WTC11 (cell line): ENCODE data around the gene P4HTM. TPM values are rescaled to one million over a fixed set of nuclear protein-coding genes. Genes with fewer than 3 reads are reported as not detected.

Experiments
- ATAC-seq: fragments of 200-7000 bp; cut with Tn5 transposase; 2 replicates; pipeline ENCODE4 v1.10.0; 2021; ENCODE audit warnings: mild to moderate bottlenecking, moderate library complexity
- CTCF ChIA-PET: fragments of 300-600 bp; sonication (Branson Sonifier 250); formaldehyde crosslinking; loops from one replicate; lab custom pipeline; 2021; ENCODE audit warnings: antibody characterized with exemption; lab: Charles Lee
- POLR2A ChIA-PET: fragments of 350-600 bp; sonication (Branson Sonifier 250); formaldehyde crosslinking; loops from one replicate; lab custom pipeline; 2021; ENCODE audit warnings: antibody characterized with exemption; lab: Charles Lee
- DNase-seq: peaks from one replicate; pipeline ENCODE4 v3.0.0; 2021; ENCODE audit warnings: low spot score
- H3K27ac Mint-ChIP-seq: 2 replicates; pipeline ENCODE4 v1.8.0; 2021; ENCODE audit warnings: mixed read lengths
- H3K27me3 Mint-ChIP-seq: 2 replicates; pipeline ENCODE4 v1.8.0; 2021; ENCODE audit warnings: low read depth, mild to moderate bottlenecking, moderate library complexity, mixed read lengths
- H3K36me3 Mint-ChIP-seq: 2 replicates; pipeline ENCODE4 v1.8.0; 2021; ENCODE audit warnings: mixed read lengths
- H3K4me1 Mint-ChIP-seq: 2 replicates; pipeline ENCODE4 v1.8.0; 2022; ENCODE audit warnings: mixed read lengths
- H3K4me3 Mint-ChIP-seq: 2 replicates; pipeline ENCODE4 v1.8.0; 2021; ENCODE audit warnings: mild to moderate bottlenecking, moderate library complexity, mixed read lengths
- H3K9me3 Mint-ChIP-seq: 2 replicates; pipeline ENCODE4 v1.8.0; 2021; ENCODE audit warnings: mixed read lengths
- AFF4 ChIP-seq: sonication (generic); formaldehyde crosslinking; IDR thresholded peaks from 2 replicates; pipeline ENCODE4 v1.8.1; 2023; ENCODE audit warnings: mild to moderate bottlenecking, missing genetic modification reagents, borderline replicate concordance
- FOXP4 ChIP-seq: sonication (generic); formaldehyde crosslinking; IDR thresholded peaks from 2 replicates; pipeline ENCODE4 v1.8.0; 2022; ENCODE audit warnings: mild to moderate bottlenecking, missing genetic modification reagents
- GTF2I ChIP-seq: fragments of 250-450 bp; sonication (Bioruptor Pico); conservative IDR thresholded peaks from 2 replicates; pipeline ENCODE4 v1.4.0; 2021; ENCODE audit warnings: mild to moderate bottlenecking
- NR2C2 ChIP-seq: sonication (generic); formaldehyde crosslinking; IDR thresholded peaks from 2 replicates; pipeline ENCODE4 v1.8.0; 2022; ENCODE audit warnings: mild to moderate bottlenecking, missing genetic modification reagents
- STAT6 ChIP-seq: sonication (generic); formaldehyde crosslinking; conservative IDR thresholded peaks from 2 replicates; pipeline ENCODE4 v1.8.1; 2023; ENCODE audit warnings: mild to moderate bottlenecking, low read depth, missing genetic modification reagents, moderate library complexity
- TEAD4 ChIP-seq: sonication (generic); formaldehyde crosslinking; IDR thresholded peaks from 2 replicates; pipeline ENCODE4 v1.8.0; 2022; ENCODE audit warnings: mild to moderate bottlenecking, missing genetic modification reagents
- ZNF121 ChIP-seq: sonication (generic); formaldehyde crosslinking; IDR thresholded peaks from 2 replicates; pipeline ENCODE4 v1.8.0; 2023; ENCODE audit warnings: missing genetic modification reagents
- ZNF396 ChIP-seq: fragments of 250-450 bp; sonication (Bioruptor Pico); IDR thresholded peaks from 2 replicates; pipeline ENCODE4 v1.8.0; 2021; ENCODE audit warnings: mild to moderate bottlenecking, moderate library complexity, borderline replicate concordance
- ZNF416 ChIP-seq: fragments of 250-450 bp; sonication (Bioruptor Pico); IDR thresholded peaks from 2 replicates; pipeline ENCODE4 v1.9.0; 2021; ENCODE audit warnings: mild to moderate bottlenecking, inconsistent platforms
- ZNF423 ChIP-seq: fragments of 250-450 bp; sonication (Bioruptor Pico); IDR thresholded peaks from 2 replicates; pipeline ENCODE4 v2.1.2; 2022; ENCODE audit warnings: mild to moderate bottlenecking, moderate library complexity
- total RNA-seq: library from RNA; stranded (reverse); gene quantifications from 3 replicates; pipeline ENCODE4 v1.2.3, GENCODE V29; 2021
- TF ChIP-seq, protein P1 (sequence below): sonication (generic); formaldehyde crosslinking; IDR thresholded peaks from 2 replicates; pipeline ENCODE4 v1.8.0; 2023; ENCODE audit warnings: missing genetic modification reagents, mild to moderate bottlenecking, borderline replicate concordance
- TF ChIP-seq, protein P2 (sequence below): fragments of 250-450 bp; sonication (Bioruptor Pico); IDR thresholded peaks from 2 replicates; pipeline ENCODE4 v1.8.0; 2021; ENCODE audit warnings: mild to moderate bottlenecking

P4HTM gene
- total RNA-seq, 1 experiment from 2014 or later: 21.9 TPM

- ChIA-PET POLR2A (no interaction called here), CTCF (interaction anchor here (1.2 to 4.3 kb wide), 3 partner anchors 10 to 15 kb away, joined by 3 to 23 read pairs (median 6); no protein-coding TSS in a partner anchor)
- no peaks in the 10 kb centered on the region for H3K9me3 Mint-ChIP-seq
- no peak for DNase-seq
- H3K4me3 Mint-ChIP-seq: no peak overlapping the region
- TF ChIP-seq GTF2I (CRISPR knock-in tag): no peak
- TF ChIP-seq AFF4 (CRISPR knock-in tag): no peak
- TF ChIP-seq ZNF423: peak; percentile 92
- TF ChIP-seq FOXP4: no peak
- no peak for TF ChIP-seq STAT6 (CRISPR knock-in tag)
- TF ChIP-seq ZNF396 (CRISPR knock-in tag): no peak
- no peak for TF ChIP-seq ZNF121 (CRISPR knock-in tag)
- H3K36me3 Mint-ChIP-seq: peaks cover 4% of the 10 kb centered on the region; the same call in 1 of the 2 replicates
- ATAC-seq: no peak
- H3K4me1 Mint-ChIP-seq: peaks cover 12% of the 10 kb centered on the region
- H3K27ac Mint-ChIP-seq: 0 out of 2 replicates have a peak overlapping the region, but pooled peaks have one; percentile 57
- H3K27me3 Mint-ChIP-seq: no peaks in the 10 kb centered on the region
Measured at GRCh38 chr3:48999085-48999858, 9.2 kb downstream of the P4HTM start.

DNA sequence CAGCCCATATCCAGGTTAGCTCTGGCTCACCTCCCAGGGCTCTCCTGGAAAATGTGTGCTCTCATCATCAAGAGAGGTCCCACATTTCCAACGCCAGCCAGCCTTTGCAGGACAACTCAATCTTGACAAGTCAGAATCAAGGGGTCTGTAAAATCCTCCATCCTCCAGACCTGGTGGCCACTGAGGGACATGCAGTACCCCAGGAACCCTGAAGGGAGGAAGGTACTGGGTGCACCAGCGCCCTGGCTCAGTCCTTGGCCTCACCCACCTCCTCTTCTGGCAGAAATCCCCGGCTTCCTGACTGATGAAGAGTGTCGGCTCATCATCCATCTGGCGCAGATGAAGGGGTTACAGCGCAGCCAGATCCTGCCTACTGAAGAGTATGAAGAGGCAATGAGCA is 11.1 kb downstream of the P4HTM start:
- no peaks in the 10 kb centered on the region for H3K27me3 Mint-ChIP-seq
- ChIA-PET CTCF (interaction anchor here (4.3 kb wide), 1 partner anchor 14 kb away, joined by 23 read pairs; no protein-coding TSS in a partner anchor), POLR2A (no interaction called here)
- peaks cover 12% of the 10 kb centered on the region for H3K4me1 Mint-ChIP-seq
- DNase-seq (no peak), ATAC-seq (peak; percentile 15; the same call in 1 of the 2 replicates)
- H3K9me3 Mint-ChIP-seq: no peaks in the 10 kb centered on the region
- H3K4me3 Mint-ChIP-seq: no peak overlapping the region
- H3K27ac Mint-ChIP-seq: 0 out of 2 replicates have a peak overlapping the region, but pooled peaks have one; percentile 10
- TF ChIP-seq ZNF423: no peak
- H3K36me3 Mint-ChIP-seq: no peaks in the 10 kb centered on the region

- H3K27ac Mint-ChIP-seq: no peak overlapping the region
- no peaks in the 10 kb centered on the region for H3K9me3 Mint-ChIP-seq
- H3K27me3 Mint-ChIP-seq: no peaks in the 10 kb centered on the region
- H3K4me3 Mint-ChIP-seq: no peak overlapping the region
- H3K4me1 Mint-ChIP-seq: peaks cover 23% of the 10 kb centered on the region
- peaks cover 11% of the 10 kb centered on the region; the same call in 1 of the 2 replicates for H3K36me3 Mint-ChIP-seq
- no peak for ATAC-seq
- CTCF ChIA-PET: interaction anchor here (1.0 to 4.1 kb wide), 2 partner anchors 17 kb away, joined by 5 to 107 read pairs; partner anchors contain the start of gene P4HTM
- POLR2A ChIA-PET: no interaction called here
- DNase-seq: no peak
- TF ChIP-seq TEAD4: no peak
- TF ChIP-seq NR2C2 (CRISPR knock-in tag): no peak
- no peak for TF ChIP-seq ZNF416
- TF ChIP-seq, protein P1, sequence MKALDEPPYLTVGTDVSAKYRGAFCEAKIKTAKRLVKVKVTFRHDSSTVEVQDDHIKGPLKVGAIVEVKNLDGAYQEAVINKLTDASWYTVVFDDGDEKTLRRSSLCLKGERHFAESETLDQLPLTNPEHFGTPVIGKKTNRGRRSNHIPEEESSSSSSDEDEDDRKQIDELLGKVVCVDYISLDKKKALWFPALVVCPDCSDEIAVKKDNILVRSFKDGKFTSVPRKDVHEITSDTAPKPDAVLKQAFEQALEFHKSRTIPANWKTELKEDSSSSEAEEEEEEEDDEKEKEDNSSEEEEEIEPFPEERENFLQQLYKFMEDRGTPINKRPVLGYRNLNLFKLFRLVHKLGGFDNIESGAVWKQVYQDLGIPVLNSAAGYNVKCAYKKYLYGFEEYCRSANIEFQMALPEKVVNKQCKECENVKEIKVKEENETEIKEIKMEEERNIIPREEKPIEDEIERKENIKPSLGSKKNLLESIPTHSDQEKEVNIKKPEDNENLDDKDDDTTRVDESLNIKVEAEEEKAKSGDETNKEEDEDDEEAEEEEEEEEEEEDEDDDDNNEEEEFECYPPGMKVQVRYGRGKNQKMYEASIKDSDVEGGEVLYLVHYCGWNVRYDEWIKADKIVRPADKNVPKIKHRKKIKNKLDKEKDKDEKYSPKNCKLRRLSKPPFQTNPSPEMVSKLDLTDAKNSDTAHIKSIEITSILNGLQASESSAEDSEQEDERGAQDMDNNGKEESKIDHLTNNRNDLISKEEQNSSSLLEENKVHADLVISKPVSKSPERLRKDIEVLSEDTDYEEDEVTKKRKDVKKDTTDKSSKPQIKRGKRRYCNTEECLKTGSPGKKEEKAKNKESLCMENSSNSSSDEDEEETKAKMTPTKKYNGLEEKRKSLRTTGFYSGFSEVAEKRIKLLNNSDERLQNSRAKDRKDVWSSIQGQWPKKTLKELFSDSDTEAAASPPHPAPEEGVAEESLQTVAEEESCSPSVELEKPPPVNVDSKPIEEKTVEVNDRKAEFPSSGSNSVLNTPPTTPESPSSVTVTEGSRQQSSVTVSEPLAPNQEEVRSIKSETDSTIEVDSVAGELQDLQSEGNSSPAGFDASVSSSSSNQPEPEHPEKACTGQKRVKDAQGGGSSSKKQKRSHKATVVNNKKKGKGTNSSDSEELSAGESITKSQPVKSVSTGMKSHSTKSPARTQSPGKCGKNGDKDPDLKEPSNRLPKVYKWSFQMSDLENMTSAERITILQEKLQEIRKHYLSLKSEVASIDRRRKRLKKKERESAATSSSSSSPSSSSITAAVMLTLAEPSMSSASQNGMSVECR (CRISPR knock-in tag): no peak
- TF ChIP-seq, protein P2, sequence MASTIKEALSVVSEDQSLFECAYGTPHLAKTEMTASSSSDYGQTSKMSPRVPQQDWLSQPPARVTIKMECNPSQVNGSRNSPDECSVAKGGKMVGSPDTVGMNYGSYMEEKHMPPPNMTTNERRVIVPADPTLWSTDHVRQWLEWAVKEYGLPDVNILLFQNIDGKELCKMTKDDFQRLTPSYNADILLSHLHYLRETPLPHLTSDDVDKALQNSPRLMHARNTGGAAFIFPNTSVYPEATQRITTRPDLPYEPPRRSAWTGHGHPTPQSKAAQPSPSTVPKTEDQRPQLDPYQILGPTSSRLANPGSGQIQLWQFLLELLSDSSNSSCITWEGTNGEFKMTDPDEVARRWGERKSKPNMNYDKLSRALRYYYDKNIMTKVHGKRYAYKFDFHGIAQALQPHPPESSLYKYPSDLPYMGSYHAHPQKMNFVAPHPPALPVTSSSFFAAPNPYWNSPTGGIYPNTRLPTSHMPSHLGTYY (CRISPR knock-in tag): no peak
Measured at GRCh38 chr3:49004352-49005302, 14.6 kb downstream of the P4HTM start.
